H9 (cell line): Measurements from ENCODE around the gene ANKFY1. TPM values are rescaled to one million over a fixed set of nuclear protein-coding genes. Genes with fewer than 3 reads are reported as not detected.

Experiments
- DNase-seq: peaks from one replicate; pipeline ENCODE4 v3.0.0-alpha.2; 2017
- H2AFZ ChIP-seq: one replicate; pipeline ENCODE4 v1.6.1; 2013; ENCODE audit warnings: mild to moderate bottlenecking, low read length, control low read depth, moderate library complexity
- H2AK5ac ChIP-seq: 2 replicates; pipeline ENCODE4 v1.6.1; 2013; ENCODE audit warnings: low read length, control low read depth, mixed read lengths; ENCODE audit not compliant: insufficient read length
- H2BK120ac ChIP-seq: one replicate; pipeline ENCODE4 v1.6.1; 2013; ENCODE audit warnings: low read depth, mild to moderate bottlenecking, low read length, control low read depth, inconsistent platforms; ENCODE audit not compliant: poor library complexity, severe bottlenecking
- H2BK12ac ChIP-seq: 2 replicates; pipeline ENCODE4 v1.6.1; 2013; ENCODE audit warnings: low read length, control low read depth, mixed read lengths, low read depth; ENCODE audit not compliant: insufficient read length
- H2BK15ac ChIP-seq: 2 replicates; pipeline ENCODE4 v1.6.1; 2013; ENCODE audit warnings: low read depth, low read length, control low read depth
- H2BK20ac ChIP-seq: one replicate; pipeline ENCODE4 v1.6.1; 2013; ENCODE audit warnings: low read depth, mild to moderate bottlenecking, low read length, control low read depth, inconsistent platforms; ENCODE audit not compliant: poor library complexity, severe bottlenecking
- H2BK5ac ChIP-seq: 2 replicates; pipeline ENCODE4 v1.6.1; 2013; ENCODE audit warnings: low read length, control low read depth, mixed read lengths; ENCODE audit not compliant: insufficient read length
- H3K14ac ChIP-seq: 2 replicates; pipeline ENCODE4 v1.6.1; 2013; ENCODE audit warnings: low read length, control low read depth; ENCODE audit not compliant: insufficient read depth
- H3K18ac ChIP-seq: 2 replicates; pipeline ENCODE4 v1.6.1; 2013; ENCODE audit warnings: low read depth, mild to moderate bottlenecking, mixed read lengths, low read length, control low read depth; ENCODE audit not compliant: insufficient read length
- H3K23ac ChIP-seq: 2 replicates; pipeline ENCODE4 v1.6.1; 2013; ENCODE audit warnings: low read length, control low read depth, mixed read lengths, low read depth; ENCODE audit not compliant: insufficient read length
- H3K23me2 ChIP-seq: 2 replicates; pipeline ENCODE4 v1.6.1; 2013; ENCODE audit warnings: low read depth, mild to moderate bottlenecking, mixed read lengths, low read length, control low read depth; ENCODE audit not compliant: insufficient read length, poor library complexity, severe bottlenecking
- H3K27ac ChIP-seq: 2 replicates; pipeline ENCODE4 v1.5.1; 2013; ENCODE audit warnings: low read length, control low read depth, mixed read lengths, low read depth; ENCODE audit not compliant: insufficient read length
- H3K27me3 ChIP-seq: 2 replicates; pipeline ENCODE4 v1.6.1; 2013; ENCODE audit warnings: low read length, control low read depth, inconsistent platforms; ENCODE audit not compliant: insufficient read depth
- H3K4ac ChIP-seq: 2 replicates; pipeline ENCODE4 v1.6.1; 2013; ENCODE audit warnings: low read depth, mild to moderate bottlenecking, control low read depth, inconsistent platforms, low read length, moderate library complexity
- H3K4me1 ChIP-seq: 2 replicates; pipeline ENCODE4 v1.6.1; 2013; ENCODE audit warnings: low read length, control low read depth, inconsistent platforms; ENCODE audit not compliant: insufficient read depth
- H3K4me2 ChIP-seq: 2 replicates; pipeline ENCODE4 v1.6.1; 2013; ENCODE audit warnings: low read length, control low read depth, mixed read lengths; ENCODE audit not compliant: insufficient read length, insufficient read depth
- H3K56ac ChIP-seq: 2 replicates; pipeline ENCODE4 v1.6.1; 2013; ENCODE audit warnings: low read depth, mild to moderate bottlenecking, mixed read lengths, low read length, control low read depth; ENCODE audit not compliant: insufficient read length
- H3K79me1 ChIP-seq: 2 replicates; pipeline ENCODE4 v1.6.1; 2013; ENCODE audit warnings: low read depth, mild to moderate bottlenecking, moderate library complexity, low read length, control low read depth, inconsistent platforms; ENCODE audit not compliant: insufficient read depth, poor library complexity, severe bottlenecking
- H3K79me2 ChIP-seq: 2 replicates; pipeline ENCODE4 v1.6.1; 2013; ENCODE audit warnings: low read length, control low read depth, inconsistent platforms; ENCODE audit not compliant: insufficient read depth
- H3K9ac ChIP-seq: 2 replicates; pipeline ENCODE4 v1.6.1; 2013; ENCODE audit warnings: low read length, control low read depth, mixed read lengths; ENCODE audit not compliant: insufficient read length; ENCODE audit errors: extremely low read depth
- H3K9me3 ChIP-seq: one replicate; pipeline ENCODE4 v1.6.1; 2013; ENCODE audit warnings: low read depth, low read length, inconsistent platforms; ENCODE audit not compliant: control insufficient read depth
- H3T11ph ChIP-seq: one replicate; pipeline ENCODE4 v1.6.1; 2013; ENCODE audit warnings: mild to moderate bottlenecking, low read length, control low read depth, inconsistent platforms
- H4K20me1 ChIP-seq: one replicate; pipeline ENCODE4 v1.6.1; 2013; ENCODE audit not compliant: control insufficient read depth, insufficient read length, insufficient read depth
- H4K5ac ChIP-seq: 2 replicates; pipeline ENCODE4 v1.6.1; 2013; ENCODE audit warnings: low read depth, mild to moderate bottlenecking, mixed read lengths, low read length, control low read depth; ENCODE audit not compliant: insufficient read length
- H4K8ac ChIP-seq: replicated peaks from 2 replicates; pipeline ENCODE4 v1.6.1; 2013; ENCODE audit warnings: low read length, control low read depth, mixed read lengths, low read depth; ENCODE audit not compliant: insufficient read length
- H4K91ac ChIP-seq: 2 replicates; pipeline ENCODE4 v1.6.1; 2013; ENCODE audit warnings: low read depth, mild to moderate bottlenecking, moderate library complexity, mixed read lengths, low read length, control low read depth; ENCODE audit not compliant: insufficient read length
- H3K27ac Mint-ChIP-seq, 3 experiments: 2 replicates in 2 of 3; 3 replicates in 1 of 3; pipeline ENCODE4 v1.8.0; 2020 to 2021; ENCODE audit warnings: mixed read lengths in 3 of 3, mild to moderate bottlenecking in 1 of 3, moderate library complexity in 1 of 3
- H3K27me3 Mint-ChIP-seq: 2 replicates; pipeline ENCODE4 v1.8.0; 2021; ENCODE audit warnings: low read depth, mild to moderate bottlenecking, moderate library complexity, mixed read lengths
- H3K36me3 Mint-ChIP-seq, 3 experiments: 2 replicates in 2 of 3; 3 replicates in 1 of 3; pipeline ENCODE4 v1.8.0; 2020 to 2021; ENCODE audit warnings: low read depth in 3 of 3, mixed read lengths in 3 of 3; ENCODE audit not compliant: insufficient read depth in 1 of 3
- H3K4me1 Mint-ChIP-seq, 2 experiments: 2 replicates each; pipeline ENCODE4 v1.8.0; 2020; ENCODE audit warnings: mixed read lengths in 2 of 2
- H3K4me3 Mint-ChIP-seq, 2 experiments: 2 replicates in 1 of 2; 3 replicates in 1 of 2; pipeline ENCODE4 v1.8.0; 2020 to 2021; ENCODE audit warnings: mild to moderate bottlenecking in 2 of 2, mixed read lengths in 2 of 2, moderate library complexity in 1 of 2
- H3K9me3 Mint-ChIP-seq, 2 experiments: 2 replicates in 1 of 2; 3 replicates in 1 of 2; pipeline ENCODE4 v1.8.0; 2020; ENCODE audit warnings: mild to moderate bottlenecking in 2 of 2, mixed read lengths in 2 of 2, moderate library complexity in 1 of 2
- WGBS: extraction: QIAGEN DNeasy Blood & Tissue Kit; methylation state at CpG from one replicate; pipeline ENCODE4 v1.1.7; 2013; ENCODE audit warnings: missing lambda C conversion rate, low lambda C conversion rate, mixed read lengths; ENCODE audit not compliant: insufficient read length; ENCODE audit errors: extremely low coverage; 5-methylcytosine and 5-hydroxymethylcytosine counted together
- total RNA-seq: library from RNA; stranded (reverse); gene quantifications from 2 replicates; pipeline ENCODE4 v1.2.1, GENCODE V29; 2021
- TF ChIP-seq, protein P1 (sequence below): fragments of 200-600 bp; sonication (generic); conservative IDR thresholded peaks from 3 replicates; pipeline ENCODE4 v1.8.0; 2021; ENCODE audit warnings: antibody characterized with exemption, mild to moderate bottlenecking

Gene ANKFY1
- total RNA-seq, 1 experiment from 2014 or later: 51.9 TPM

DNA sequence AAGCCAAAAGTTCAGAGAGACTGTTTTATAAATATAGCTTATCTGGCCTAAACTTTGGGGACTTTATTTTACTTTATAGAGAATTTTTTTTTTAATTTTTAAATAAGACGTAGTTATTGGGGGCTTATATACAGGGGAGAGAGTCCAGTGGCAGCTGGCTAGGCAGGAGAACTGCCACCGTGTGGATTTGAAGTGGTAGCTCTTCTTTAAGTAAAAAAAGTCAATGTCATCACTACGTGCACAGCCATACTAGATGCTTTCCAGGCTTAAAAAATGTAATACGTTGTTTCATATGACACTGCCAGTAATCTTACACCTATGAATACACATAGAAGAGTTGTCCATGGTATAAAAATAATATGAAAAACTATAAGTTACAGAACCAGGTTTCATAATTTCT lies 31.9 kb upstream of the ANKFY1 start:
- no peaks in the 10 kb centered on the region for H4K20me1 ChIP-seq
- H2BK15ac ChIP-seq: no peak overlapping the region
- H3K4me3 Mint-ChIP-seq: no peak overlapping the region
- no peak overlapping the region for H2BK12ac ChIP-seq
- no peak overlapping the region for H3K27ac ChIP-seq
- no peaks in the 10 kb centered on the region for H3K4me1 ChIP-seq
- H4K8ac ChIP-seq: no peak overlapping the region
- H3K4ac ChIP-seq: no peak overlapping the region
- no peaks in the 10 kb centered on the region for H3K23me2 ChIP-seq
- H3T11ph ChIP-seq: no peak overlapping the region
- no peak for DNase-seq
- H2BK5ac ChIP-seq: no peak overlapping the region
- H3K27ac Mint-ChIP-seq: no peak overlapping the region
- H2BK120ac ChIP-seq: no peak overlapping the region
- H3K23ac ChIP-seq: no peak overlapping the region
- H3K56ac ChIP-seq: no peak overlapping the region
- no peak overlapping the region for H4K5ac ChIP-seq
- H3K9me3 ChIP-seq: no peaks in the 10 kb centered on the region
- H3K79me2 ChIP-seq: peaks cover 3% of the 10 kb centered on the region; the same call in 1 of the 2 replicates
- H2AK5ac ChIP-seq: no peak overlapping the region
- TF ChIP-seq, protein P1, sequence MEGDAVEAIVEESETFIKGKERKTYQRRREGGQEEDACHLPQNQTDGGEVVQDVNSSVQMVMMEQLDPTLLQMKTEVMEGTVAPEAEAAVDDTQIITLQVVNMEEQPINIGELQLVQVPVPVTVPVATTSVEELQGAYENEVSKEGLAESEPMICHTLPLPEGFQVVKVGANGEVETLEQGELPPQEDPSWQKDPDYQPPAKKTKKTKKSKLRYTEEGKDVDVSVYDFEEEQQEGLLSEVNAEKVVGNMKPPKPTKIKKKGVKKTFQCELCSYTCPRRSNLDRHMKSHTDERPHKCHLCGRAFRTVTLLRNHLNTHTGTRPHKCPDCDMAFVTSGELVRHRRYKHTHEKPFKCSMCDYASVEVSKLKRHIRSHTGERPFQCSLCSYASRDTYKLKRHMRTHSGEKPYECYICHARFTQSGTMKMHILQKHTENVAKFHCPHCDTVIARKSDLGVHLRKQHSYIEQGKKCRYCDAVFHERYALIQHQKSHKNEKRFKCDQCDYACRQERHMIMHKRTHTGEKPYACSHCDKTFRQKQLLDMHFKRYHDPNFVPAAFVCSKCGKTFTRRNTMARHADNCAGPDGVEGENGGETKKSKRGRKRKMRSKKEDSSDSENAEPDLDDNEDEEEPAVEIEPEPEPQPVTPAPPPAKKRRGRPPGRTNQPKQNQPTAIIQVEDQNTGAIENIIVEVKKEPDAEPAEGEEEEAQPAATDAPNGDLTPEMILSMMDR: no peak
- H3K4me2 ChIP-seq: no peak overlapping the region
- peaks cover 8 to 12% of the 10 kb centered on the region in 2 experiments for H3K4me1 Mint-ChIP-seq
- peaks cover 12 to 81% (median 55%) of the 10 kb centered on the region in 3 experiments; a peak in 6 of 7 replicates for H3K36me3 Mint-ChIP-seq
- no peaks in the 10 kb centered on the region for H3K9me3 Mint-ChIP-seq
- no peak overlapping the region for H3K14ac ChIP-seq
- H3K27me3 Mint-ChIP-seq: no peaks in the 10 kb centered on the region
- H4K91ac ChIP-seq: no peak overlapping the region
- H3K27me3 ChIP-seq: no peaks in the 10 kb centered on the region
- no CpG with 5 or more reads among the region's 4 CpGs for WGBS
- no peak overlapping the region for H2AFZ ChIP-seq
- no peak overlapping the region for H3K9ac ChIP-seq
- H3K79me1 ChIP-seq: no peaks in the 10 kb centered on the region
- H2BK20ac ChIP-seq: no peak overlapping the region
- H3K18ac ChIP-seq: no peak overlapping the region
